GM12865 (cell line): Measurements from ENCODE around the gene RIN3.
A peak's percentile ranks its signal among the peaks of the same experiment; 100 is the strongest.

Experiments
- DNase-seq: peaks from one replicate; pipeline ENCODE4 v3.0.0; 2010; ENCODE audit warnings: low read depth
- H3K4me3 ChIP-seq: 2 replicates; pipeline ENCODE4 v1.5.1; 2011; ENCODE audit warnings: mild to moderate bottlenecking, low read depth, low read length, control low read depth
- TF ChIP-seq, protein P1 (sequence below): IDR thresholded peaks from 2 replicates; pipeline ENCODE4 v1.5.1; 2011; ENCODE audit warnings: low read length, control low read depth, low read depth, inconsistent platforms; ENCODE audit not compliant: insufficient read depth; ENCODE audit errors: missing control alignments

RIN3 gene

DNA sequence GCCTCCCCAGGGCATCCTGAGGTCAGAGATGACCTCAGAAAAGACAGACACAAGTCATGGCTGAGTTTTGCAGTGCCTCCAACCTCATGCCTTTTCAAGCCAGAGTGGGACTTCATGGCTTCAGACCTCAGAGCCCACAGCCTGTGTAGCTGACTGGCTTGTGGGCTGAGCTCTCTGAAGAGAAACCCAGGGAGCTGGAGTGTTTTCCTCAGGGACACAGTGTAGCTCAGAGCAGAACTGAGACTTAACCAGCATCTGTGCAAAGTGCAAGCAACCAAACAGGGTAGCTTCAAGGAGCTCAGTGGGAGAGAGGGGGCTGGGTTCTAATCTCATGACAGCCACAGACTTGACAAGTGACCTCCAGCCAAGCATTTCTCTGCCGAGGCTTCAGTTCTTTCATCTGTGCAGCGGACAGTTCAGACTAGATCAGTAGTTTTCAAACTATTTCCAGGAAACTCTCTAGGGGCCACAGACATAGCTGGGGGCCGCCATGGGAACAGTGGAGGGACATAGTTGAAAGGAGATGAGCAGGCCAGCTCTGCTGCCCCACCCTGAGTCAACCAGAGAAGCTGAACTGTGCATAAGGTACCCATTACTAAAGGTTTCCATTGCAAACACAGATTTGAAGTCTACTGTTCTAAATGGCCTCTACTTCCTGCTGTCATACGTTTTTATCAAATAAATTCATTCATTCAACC, 154.8 kb downstream of the RIN3 start:
- TF ChIP-seq, protein P1, sequence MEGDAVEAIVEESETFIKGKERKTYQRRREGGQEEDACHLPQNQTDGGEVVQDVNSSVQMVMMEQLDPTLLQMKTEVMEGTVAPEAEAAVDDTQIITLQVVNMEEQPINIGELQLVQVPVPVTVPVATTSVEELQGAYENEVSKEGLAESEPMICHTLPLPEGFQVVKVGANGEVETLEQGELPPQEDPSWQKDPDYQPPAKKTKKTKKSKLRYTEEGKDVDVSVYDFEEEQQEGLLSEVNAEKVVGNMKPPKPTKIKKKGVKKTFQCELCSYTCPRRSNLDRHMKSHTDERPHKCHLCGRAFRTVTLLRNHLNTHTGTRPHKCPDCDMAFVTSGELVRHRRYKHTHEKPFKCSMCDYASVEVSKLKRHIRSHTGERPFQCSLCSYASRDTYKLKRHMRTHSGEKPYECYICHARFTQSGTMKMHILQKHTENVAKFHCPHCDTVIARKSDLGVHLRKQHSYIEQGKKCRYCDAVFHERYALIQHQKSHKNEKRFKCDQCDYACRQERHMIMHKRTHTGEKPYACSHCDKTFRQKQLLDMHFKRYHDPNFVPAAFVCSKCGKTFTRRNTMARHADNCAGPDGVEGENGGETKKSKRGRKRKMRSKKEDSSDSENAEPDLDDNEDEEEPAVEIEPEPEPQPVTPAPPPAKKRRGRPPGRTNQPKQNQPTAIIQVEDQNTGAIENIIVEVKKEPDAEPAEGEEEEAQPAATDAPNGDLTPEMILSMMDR, result no peak
- peak; percentile 52 for DNase-seq
- no peak overlapping the region for H3K4me3 ChIP-seq

DNA sequence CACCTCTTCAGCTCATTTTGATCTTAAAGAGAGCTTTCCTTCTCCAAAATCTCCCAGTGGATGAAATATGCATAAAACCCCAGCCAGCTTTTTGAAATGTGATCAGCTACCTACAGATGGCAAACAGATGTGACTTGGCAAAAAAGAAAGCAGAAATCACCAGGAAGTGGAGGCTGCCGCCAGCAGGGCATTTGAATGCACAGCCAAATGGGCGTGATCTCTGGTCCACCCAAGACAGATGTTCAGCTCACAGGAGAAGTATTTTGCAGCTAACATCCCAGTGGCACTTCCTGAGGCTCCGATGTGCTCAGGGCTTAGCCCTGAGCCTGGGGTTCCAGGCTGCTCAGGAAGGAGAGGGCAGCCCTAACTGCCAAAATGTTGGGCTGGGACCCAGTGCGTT, 156.6 kb downstream of the RIN3 start:
- no peak overlapping the region for H3K4me3 ChIP-seq
- peak; percentile 63 for DNase-seq
- TF ChIP-seq, protein P1, result no peak

DNA sequence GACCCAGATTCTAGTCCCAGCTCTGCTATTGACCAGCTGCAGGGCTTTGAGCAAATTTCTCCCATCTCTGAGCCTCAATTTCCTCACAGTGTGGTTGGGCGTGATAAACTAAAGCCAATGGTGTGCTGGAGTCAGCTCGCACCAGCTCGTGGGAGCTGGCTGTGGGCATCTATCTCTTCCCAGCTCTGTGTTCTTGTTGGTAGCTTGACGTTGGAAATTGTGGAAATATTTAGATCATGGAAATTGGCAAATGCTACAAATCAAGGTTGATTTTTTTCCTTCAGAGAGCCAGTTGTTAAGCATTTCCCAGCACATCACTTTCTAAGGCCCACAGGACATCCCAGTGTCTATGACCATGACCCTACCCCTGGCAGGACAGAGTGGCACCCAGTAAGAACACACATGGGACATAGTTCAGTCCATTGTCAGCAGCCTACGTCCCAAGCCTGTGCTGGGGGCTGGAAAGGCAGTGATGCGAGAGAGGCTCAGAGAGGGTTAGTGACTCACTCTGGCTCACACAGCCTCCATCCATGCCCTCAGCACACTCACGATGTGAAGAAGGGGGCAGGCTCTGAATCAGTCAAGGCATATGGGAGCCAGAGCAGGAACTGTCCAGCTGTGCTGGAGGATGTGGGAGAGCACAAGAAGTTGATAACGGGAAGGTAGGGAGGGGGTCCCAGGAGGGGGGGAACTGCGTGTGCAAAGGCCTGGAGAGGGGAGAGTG, 157.2 kb downstream of the RIN3 start:
- no peak for DNase-seq

DNA sequence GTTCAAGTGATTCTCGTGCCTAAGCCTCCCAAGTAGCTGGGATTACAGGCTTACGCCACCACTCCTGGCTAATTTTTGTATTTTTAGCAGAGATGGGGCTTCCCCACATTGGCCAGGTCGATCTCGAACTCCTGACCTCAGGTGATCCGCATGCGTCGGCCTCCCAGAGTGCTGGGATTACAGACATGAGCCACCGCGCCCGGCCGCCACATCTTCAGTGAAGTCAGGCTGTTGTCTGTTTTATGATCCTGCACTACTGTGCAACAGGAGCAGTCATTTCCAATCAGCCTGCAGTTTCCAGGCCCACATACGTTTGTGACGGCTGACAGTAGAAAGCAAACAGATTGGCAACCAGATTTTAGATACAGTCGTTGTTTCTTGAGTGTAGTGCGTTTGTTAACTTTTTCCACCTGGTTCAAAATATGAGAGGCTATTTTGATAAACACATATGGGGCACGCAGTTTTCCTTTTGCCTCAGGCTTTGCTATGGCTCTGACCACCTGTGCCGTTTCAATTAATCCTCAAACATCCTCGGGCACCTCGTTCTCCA, 160.1 kb downstream of the RIN3 start:
- H3K4me3 ChIP-seq, result no peak overlapping the region
- TF ChIP-seq, protein P1, result no peak
- DNase-seq, result no peak

More for the DNA sequence above, 157.2 kb downstream of the RIN3 start:
- no peak overlapping the region for H3K4me3 ChIP-seq
- TF ChIP-seq, protein P1, result no peak

DNA sequence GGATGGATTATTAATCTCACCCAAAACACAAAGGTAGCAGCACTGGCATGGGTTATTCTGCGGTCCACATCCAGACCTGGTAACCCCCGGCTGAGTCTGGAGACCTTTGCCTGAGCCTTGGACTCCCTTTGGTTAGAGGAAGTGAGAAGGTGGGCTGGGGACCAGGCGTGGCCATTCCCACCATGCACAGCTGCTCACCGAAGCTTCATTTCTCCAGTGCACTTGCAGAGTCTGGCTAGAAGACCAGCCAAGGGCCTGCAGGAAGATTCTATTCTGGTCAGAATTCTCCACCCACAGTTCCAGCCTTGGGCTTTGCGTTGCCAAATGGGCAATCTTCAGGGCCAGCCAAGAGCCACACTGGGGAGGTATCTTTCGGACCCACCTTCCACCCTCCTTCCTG, 161.8 kb downstream of the RIN3 start:
- H3K4me3 ChIP-seq, result peak overlapping the region; percentile 15; the same call in 1 of the 2 replicates
- TF ChIP-seq, protein P1, result peak; percentile 3
- DNase-seq, result peak; percentile 55

DNA sequence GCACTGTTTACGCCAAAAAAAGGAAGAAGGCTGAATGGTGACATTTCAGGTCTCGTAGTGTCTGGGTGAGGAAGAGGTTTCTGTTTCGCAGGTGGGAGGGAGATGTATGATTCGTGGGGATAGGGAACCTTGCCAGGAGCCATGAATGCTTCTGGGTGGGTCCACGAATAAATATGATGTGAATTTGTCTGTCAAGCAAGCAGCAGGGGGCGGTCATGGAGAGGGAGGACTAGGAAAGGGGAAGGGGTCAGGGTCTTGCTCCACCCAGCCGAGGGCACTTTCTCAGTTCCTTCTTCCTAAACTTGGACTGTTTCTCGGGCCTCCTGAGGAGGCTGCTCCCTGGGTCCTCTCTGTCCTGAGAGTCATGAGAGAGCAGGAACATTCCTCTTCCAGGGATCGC, 162.4 kb downstream of the RIN3 start:
- DNase-seq, result peak; percentile 36
- TF ChIP-seq, protein P1, result peak; percentile 7
- H3K4me3 ChIP-seq, result peak overlapping the region; percentile 15
